ENCODE data around the gene MAP3K20.

GRCh38 chr2:173159791-173160463 is 84.3 kb downstream of the MAP3K20 start:
- TF ChIP-seq REST (IDR thresholded peaks at IDR 0.05; ENCODE audit: unreplicated experiment) (no peak), EZH2 (IDR thresholded peaks at IDR 0.05; ENCODE audit: low read depth, unreplicated experiment) (no peak), POLR2AphosphoS5 (IDR thresholded peaks at IDR 0.05; ENCODE audit: low read depth) (no peak), CTCF (conservative IDR thresholded peaks at IDR 0.05; ENCODE audit: low read depth in 2 of 2) (no peak), EZH2phosphoT487 (IDR thresholded peaks at IDR 0.05; ENCODE audit: unreplicated experiment) (no peak), ZNF462 (CRISPR knock-in tag; IDR thresholded peaks at IDR 0.05) (no peak), CREB1 (CRISPR knock-in tag; IDR thresholded peaks at IDR 0.05; ENCODE audit: low read depth) (no peak), ZNF114 (CRISPR knock-in tag; IDR thresholded peaks at IDR 0.05) (no peak), ETS1 (IDR thresholded peaks at IDR 0.05) (no peak), STAT1 (IDR thresholded peaks at IDR 0.05; ENCODE audit: unreplicated experiment) (no peak)
